Measurements from ENCODE around the gene C19orf53.
"Not testable (repeated sequence)": the region's sequence is repeated elsewhere in the genome, so short reads cannot be mapped to it uniquely, and the experiment has no call there.

Gene C19orf53

DNA sequence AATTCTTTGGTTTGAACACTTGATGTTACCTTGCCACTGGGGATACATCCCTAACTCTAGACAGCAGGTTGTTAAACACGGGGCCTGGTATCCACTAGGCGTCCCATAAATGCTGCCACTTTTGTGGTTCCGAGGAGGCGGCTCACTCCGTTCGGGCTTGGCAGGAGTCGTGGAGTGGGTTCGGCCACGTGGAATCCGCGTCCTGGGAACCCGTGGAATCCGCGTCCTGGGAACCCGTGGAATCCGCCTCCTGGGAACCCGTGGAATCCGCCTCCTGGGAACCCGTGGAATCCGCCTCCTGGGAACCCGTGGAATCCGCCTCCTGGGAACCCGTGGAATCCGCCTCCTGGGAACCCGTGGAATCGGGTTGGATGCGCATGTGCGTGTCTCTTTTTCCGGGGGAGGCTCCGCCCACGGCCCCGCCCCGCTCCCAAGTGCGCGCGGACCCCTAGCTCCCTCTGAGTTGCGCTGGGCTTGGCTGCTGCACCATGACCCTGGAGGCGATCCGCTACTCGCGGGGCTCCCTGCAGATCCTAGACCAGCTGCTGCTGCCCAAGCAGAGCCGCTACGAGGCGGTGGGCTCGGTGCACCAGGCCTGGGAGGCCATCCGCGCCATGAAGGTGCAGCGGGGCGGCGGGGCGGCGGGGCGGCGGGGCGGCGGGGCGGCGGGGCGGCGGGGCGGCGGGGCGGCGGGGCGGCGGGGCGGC is 10.0 kb upstream of the C19orf53 start, which contains the start of gene MRI1:
Gene MRI1, plus strand, starts transcription at position 422 of the 707 bp plus-strand sequence. Its CDS starts 67 bp downstream, at position 489.
- DNase-seq = peak; percentile 56 to 85 (median 74)

DNA sequence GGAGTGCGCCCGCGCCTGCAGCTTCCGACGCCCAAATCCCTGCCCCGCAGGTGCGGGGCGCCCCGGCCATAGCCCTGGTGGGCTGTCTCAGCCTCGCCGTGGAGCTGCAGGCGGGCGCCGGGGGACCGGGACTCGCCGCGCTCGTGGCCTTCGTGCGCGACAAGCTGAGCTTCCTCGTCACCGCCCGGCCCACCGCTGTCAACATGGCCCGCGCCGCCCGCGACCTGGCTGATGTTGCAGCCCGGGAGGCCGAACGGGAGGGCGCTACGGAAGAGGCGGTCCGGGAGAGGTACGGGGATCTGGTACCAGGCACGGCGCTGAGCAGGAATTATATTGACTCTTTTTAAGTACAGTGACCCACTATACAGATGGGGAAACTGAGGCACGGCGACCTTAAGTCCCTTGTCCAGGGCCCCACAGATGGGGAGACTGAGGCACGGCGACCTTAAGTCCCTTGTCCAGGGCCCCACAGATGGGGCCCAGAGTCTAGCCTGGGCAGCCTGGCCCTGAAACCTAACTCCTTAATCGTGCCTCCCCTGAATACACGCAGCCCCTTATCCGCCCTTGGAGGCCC is 9.3 kb upstream of the C19orf53 start:
- DNase-seq = peak in 2 of 3 experiments; percentile 41 to 57

DNA sequence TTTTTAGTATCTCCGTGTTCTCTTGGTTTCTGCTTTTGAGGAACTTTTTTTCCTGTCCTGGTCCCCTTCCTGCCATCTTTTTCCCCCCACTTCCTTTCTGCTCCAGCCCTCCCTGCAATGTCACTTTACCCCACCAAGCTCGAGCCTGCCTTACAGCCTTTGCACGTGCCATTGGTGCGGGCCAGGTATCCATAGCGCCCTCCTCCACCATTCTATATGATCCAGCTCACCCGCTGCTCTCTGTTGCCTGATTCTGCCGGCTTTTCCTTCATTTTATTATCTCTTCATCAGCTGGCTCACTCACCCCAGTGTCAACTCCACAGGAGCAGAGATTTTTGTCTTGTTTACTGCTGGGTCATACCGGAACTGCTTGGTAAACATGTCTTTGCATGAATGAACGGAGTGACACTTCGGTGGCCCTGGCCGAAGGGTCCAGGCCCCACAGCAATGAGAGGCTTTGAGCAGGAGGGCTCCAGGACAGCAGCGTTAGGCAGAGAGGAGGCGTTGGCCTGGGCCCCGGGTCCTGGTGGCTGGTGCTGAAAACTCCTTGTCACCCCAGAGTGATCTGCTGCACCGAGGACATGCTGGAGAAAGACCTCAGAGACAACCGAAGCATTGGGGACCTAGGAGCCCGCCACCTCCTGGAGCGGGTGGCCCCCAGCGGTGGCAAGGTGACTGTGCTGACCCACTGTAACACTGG is 8.7 kb upstream of the C19orf53 start:
- no peak for DNase-seq

DNA sequence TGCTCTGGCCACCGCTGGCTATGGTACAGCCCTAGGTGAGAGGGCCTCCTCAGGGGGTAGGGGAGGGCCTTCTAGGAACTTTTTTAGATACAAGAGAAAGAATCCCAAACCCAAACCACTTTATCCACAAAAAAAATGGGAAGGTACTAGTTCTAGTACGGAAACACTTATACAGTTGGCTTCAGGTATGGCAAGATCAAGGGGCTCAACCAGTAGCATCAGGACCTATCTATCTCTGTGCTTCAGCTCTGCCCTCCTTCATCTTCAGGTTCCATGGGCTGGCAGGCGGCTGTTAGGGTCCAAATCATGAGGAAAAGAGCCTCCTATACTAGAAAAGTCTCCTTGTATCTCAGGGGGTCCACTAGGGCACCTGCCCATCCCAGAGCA is 8.2 kb upstream of the C19orf53 start:
- DNase-seq = no peak

DNA sequence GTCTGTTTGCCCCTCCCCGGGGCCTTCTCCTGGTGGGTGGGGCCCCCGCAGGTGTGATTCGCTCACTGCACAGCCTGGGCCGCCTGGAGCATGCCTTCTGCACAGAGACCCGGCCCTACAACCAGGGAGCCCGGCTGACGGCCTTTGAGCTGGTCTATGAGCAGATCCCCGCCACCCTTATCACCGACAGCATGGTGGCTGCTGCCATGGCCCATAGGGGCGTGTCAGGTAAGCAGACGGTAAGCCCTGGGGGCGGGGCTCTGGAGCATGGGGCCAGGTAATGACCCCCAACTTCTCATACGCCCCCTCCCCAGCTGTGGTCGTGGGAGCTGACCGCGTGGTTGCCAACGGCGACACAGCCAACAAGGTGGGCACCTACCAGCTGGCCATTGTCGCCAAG is 5.7 kb upstream of the C19orf53 start:
- DNase-seq = no peak

DNA sequence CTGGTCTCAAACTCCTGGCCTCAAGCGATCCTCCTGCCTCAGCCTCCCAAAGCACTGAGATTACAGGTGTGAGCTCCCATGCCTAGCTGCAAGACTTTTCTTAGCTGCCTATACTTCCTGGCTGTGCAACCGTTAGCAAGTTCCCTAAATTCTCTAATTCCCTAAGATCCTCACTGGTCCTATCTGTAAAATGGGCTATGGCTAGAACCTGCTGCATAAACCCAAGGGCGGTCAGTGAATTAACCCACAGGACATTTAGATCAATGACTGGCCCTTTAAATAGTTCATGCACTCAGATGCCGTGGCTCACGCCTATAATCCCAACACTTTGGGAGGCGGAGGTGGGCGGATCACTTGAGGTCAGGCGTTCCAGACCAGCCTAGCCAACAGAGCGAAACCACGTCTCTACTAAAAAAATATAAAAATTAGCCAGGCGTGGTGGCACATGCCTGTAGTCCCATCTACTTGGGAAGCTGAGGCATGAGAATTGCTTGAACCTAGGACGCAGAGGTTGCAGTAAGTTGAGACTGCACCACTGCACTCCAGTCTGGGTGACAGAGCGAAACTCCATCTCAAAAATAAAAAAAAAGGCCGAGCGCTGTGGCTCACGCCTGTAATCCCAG is 4.1 kb upstream of the C19orf53 start:
- DNase-seq = no peak

DNA sequence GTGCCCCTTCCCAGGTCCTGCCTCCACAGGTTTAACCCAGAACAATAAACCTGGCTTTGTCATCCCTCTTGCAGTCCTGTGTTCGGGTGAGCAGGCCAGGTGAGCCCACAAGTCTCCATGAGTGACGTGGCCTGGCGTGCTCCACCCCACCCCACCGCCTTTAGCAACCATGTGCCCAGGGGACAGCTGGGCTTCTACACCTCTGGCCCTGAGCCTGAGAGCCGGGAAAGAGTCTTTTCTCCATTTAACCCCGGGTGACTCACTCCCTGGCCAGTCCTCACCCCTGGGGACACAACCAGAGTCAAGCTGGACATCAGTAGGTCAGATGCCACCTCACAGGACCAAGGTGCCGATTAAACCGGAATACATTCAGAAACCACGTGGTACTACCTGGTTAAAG is 4.1 kb downstream of the C19orf53 start:
- no peak for DNase-seq

DNA sequence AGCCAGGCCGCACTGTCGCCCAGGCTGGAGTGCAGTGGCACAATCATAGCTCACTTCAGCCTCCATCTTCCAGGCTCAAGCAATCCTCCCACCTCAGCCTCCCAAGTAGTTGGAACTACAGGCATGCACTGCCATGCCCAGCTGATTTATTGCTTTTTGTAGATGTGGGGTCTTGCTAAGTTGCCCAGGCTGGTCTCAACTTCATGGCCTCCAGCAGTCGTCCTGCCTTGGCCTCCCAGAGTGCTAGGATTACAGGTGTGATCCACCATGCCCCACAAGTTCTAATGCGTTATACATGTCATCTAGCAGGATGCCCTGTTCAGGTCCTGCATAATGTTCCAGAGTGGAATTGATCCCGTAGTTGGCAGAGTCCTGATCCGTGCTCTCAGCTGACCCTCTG is 4.6 kb downstream of the C19orf53 start:
- no peak for DNase-seq

DNA sequence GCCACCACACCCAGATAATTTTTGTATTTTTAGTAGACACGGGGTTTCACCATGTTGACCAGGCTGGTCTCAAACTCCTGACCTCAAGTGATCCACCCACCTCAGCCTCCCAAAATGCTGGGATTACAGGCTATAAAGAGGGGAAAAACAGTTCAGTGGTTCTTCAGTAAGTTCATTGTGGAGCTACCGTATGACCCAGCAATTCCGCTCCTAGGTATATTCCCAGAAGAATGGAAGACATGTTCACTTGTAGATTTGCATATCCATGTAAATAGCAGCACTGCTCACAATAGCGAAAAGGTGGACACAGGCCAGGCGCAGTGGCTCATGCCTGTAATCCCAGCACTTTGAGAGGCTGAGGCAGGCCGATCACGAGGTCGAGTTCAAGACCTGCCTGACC is 5.5 kb downstream of the C19orf53 start:
- DNase-seq = not testable (repeated sequence)

DNA sequence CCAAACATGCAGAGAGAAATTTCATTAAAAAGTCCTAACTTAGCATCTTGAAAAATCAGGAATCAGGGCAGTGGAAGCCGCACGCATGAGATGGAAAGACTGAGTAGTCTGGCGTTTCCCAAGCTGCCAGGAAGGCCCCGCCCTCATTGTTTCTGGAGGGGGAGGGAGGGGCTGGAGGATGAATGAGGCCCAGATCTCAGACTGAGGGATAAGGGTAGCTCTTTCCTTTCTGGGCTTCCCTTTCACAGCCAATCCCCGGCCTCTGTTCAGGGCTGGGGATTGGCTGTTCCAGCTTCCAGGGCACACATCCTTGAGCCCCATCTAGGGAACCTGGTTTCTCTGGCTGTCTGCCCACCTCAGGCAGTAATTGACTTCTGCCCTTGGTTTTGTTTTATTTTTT is 7.3 kb downstream of the C19orf53 start:
- peak in 2 of 3 experiments; percentile 5 to 39 for DNase-seq

DNA sequence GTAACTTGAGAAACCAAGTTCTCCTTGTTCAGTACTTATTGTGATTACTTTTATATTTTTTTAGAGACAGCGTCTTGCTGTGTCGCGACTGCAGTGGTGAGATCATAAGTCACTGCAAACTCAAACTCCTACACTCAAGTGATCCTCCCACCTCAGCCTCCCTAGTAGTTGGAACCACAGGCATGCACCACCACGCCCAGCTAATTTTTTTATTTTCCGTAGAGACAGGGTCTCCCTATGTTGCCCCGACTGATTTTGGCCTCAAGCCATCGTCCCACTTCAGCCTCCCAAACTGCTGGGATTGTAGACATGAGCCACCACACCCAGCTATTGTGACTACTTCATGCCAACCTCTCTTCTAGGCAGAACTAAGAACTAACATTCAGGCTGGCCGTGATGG is 8.3 kb downstream of the C19orf53 start:
- DNase-seq = no peak

DNA sequence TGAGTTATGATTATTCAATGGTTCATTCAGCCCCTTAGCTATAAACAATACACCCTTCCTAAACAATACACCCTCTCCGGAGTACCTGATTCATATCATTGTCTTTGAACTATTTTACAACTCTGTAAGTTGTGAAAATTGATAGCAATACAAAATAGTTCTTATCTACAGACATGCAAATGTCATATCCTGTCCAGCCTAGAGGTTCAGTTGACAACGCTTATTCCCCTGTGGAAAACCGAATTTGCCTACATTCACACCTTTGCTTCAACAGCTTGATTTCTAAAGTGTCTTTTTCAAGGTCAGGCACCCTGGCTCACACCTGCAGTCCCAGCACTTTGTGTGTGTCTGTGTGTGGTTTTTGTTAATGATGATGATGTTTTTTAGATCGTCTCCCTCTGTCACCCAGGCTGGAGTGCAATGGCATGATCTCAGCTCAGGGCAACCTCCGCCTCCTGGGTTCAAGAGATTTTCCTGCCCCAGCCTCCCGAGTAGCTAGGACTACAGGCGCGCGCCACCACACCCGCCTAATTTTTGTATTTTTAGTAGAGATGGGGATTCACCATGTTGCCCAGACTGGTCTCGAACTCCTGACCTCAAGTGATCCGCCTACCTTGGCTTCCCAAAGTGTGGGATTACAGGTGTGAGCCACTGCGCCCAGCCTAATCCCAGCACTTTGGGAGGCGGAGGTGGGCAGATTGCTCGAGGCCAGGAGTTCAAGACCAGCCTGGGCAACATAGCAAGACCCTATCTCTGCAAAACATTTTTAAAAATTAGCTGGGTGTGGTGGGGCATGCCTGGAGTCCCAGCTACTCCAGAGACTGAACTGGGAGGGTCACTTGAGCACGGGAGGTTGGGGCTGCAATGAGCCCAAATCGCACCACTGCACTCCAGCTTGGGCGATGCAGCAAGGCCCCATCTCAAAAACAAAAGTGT is 9.6 kb downstream of the C19orf53 start:
- peak in 1 of 3 experiments; percentile 45 for DNase-seq

DNA sequence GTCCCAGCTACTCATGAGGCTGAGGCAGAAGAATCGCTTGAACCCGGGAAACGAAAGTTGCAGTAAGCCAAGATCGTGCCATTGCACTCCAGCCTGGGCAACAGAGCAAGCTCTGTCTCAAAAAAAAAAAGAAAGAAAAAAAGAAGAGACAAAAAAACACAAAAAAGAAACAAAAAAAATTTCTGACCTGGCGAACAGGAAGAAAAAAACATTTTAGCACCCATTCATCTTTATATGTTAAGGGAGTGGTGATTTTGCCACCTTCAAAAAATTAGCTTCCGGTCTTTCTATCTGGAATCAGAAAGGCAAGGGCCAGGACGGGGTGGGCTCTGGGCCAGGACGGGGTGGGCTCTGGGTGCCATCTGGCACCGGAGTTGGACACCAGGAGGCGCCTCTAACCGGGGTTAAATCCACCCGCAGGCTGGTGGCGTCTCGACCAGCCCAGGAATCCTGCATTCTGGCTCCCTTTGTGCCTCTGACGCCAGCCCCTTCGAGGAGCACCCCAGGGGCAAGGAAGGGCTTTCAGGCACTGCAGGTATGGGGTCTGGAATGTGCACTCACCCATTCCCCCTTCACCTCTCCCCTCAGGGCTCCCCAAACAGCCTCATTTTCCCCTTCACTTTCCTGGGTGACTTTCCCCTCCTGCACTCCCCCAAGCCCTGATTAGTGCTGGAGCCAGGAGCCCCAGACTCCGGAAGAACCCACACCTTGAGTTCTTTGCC is 10.6 kb downstream of the C19orf53 start:
- peak in 1 of 3 experiments; percentile 29 for DNase-seq

DNA sequence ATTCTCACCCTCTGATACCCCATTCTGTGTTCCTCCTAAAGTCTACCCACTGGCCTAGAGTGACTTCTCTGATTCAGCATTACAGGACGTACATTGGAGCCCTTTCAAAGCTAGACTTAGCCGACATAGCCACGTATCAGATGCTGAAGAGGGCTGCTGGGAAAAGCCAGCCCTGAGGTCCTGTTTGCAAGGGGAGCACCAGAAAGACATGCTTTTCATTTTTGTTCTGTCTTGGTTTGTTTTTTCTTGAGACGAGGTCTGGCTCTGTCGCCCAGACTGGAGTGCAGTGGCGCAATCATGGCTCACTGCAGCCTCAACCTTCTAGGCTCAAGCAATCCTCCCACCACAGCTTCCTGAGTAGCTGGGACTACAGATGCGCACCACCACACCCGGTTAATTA is 14.7 kb downstream of the C19orf53 start:
- no peak for DNase-seq

DNA sequence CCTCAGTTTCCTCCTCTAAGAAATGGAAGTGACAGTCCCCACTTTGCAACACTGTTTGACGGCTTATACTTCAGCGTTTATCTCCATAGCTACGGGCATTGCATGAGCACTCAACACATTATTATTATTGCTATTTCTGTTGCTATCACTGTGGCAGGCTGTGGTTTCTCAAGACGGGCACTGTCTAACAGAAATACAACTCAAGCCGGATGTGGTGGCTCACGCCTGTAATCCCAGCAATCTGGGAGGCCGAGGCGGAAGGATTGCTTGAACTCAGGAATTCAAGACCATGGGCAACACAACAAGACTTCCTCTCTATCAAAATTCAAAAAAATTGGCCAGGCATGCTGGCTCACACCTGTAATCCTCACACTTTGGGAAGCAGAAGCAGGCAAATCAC is 16.1 kb downstream of the C19orf53 start:
- DNase-seq = no peak

DNA sequence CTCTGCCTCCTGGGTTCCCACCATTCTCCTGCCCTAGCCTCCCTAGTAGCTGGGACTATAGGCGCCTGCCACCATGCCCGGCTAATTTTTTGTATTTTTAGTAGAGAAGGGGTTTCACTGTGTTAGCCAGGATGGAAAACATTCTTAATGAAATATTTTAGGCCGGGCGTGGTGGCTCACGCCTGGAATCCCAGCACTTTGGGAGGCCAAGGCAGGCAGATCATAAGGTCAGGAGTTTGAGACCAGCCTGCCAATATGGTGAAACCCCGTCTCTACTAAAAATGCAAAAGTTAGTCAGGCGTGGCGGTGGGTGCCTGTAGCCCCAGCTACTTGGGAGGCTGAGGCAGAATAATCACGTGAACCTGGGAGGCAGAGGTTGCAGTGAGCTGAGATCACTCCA is 19.1 kb downstream of the C19orf53 start:
- not testable (repeated sequence) for DNase-seq

DNA sequence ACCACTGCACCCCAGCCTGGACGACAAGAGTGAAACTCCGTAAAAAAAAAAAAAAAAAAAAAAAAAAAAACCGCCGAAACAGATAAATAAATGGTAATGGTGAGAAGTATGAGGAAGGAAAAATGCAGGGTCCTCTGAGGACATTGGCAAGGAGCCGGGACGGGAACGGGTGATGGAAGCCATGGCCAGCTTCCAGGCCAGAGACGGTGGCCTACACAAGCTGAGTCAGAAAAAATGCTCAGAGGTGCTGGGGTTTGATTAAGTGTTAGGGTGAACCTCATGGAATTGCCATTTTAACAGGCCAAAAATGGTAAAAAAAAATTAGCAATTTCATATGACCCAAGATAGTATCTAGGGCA is 20.1 kb downstream of the C19orf53 start:
- peak in 1 of 3 experiments; percentile 44 for DNase-seq

DNA sequence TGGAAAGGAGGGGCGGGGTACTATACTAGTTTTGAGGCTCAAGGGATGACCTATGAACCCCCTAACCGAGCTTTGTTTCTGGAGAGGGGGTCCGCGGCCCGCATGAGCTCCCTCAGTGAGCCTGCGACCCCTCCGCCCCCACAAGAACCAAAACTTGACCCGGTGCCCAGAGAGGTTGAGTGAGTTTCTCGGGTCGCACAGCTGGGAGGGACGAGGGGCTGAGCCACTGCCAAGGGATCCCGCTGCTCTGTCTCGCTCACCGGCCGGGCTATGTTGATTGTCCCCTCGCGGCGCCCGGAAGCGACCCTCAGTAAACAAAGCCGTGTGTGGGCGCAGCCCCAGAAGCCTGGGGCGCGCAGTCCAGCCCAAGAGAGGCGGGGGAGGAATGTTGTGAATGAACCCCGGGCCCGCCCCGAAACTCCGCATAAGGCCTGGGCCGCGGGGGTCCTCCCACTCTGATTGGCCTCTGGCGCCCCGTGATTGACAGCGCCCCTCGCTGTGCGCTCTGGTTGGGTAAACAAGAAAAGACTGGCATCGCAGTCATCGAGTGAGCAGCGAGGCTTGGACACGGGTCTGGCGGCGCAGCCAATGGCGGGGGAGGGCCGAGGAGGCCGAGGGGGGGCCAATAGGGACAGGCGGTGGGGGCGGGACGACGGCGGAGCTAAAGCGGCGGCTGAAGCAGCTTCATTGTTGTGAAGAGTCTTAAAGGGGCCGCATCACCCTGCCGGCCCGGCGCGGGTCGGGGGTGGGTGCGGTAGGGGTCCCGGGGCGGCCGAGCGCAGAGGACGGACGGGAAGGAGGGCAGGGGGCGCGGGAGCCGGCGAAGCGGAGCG is 20.7 kb downstream of the C19orf53 start, which contains the start of gene ZSWIM4:
Gene ZSWIM4, plus strand, starts transcription at position 687 of the 833 bp plus-strand sequence. CDS start 206 bp downstream, outside the sequence.
- peak; percentile 95 to 100 (median 100) for DNase-seq

DNA sequence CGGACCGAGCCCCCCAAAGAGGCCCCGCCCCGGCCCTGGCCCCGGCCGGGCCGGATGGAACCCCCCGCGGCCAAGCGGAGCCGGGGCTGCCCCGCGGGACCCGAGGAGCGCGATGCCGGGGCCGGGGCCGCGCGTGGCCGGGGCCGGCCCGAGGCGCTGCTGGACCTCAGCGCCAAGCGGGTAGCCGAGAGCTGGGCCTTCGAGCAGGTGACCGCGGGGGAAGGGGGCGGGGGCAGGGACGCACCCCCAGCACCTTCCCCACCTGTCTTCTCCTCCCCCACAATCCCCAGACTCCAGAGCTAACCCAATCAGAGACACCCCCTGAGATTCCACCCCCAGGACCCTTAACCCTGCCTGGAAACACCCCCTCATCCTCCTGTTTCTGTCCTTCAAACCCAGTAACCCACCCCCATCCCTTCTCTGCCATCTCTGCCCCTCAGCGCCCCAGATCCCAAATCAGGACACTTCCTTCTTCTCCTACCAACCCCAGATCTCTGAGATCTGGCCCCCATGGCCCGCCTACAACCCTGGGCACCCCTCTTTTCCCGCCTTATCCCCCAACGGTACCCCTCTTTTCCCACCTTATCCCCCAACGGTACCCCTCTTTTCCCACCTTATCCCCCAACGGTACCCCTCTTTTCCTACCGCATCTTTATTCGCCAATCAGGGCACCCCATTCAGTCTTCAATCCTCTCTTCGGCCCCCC is 21.5 kb downstream of the C19orf53 start:
- peak in 1 of 3 experiments; percentile 56 for DNase-seq

Data from NCI-H1417 (cell line).